HepG2 (cell line): ENCODE results near the gene TNFSF9. TPM values are rescaled to one million over a fixed set of nuclear protein-coding genes. Genes with fewer than 3 reads are reported as not detected.

Experiments
- ARID4A ChIP-seq: sonication (generic); formaldehyde crosslinking; IDR thresholded peaks from 2 replicates; pipeline ENCODE4 v1.5.0; 2020; ENCODE audit warnings: mild to moderate bottlenecking, missing genetic modification reagents, borderline replicate concordance
- CEBPB ChIP-seq: IDR thresholded peaks from 2 replicates; pipeline ENCODE4 v1.6.1; 2011; ENCODE audit warnings: low read depth, low read length, improper control_type of control experiment, borderline replicate concordance
- CREB1 ChIP-seq, 2 experiments: fragments of 450-650 bp in 1 of 2; IDR thresholded peaks; 2 replicates each; pipeline ENCODE4 v1.6.1; 2016 to 2017; ENCODE audit warnings: control low read depth in 1 of 2, mild to moderate bottlenecking in 1 of 2, missing compliant biosample characterization in 1 of 2, missing genetic modification characterization in 1 of 2
- FOXK1 ChIP-seq: sonication (generic); formaldehyde crosslinking; IDR thresholded peaks from 2 replicates; pipeline ENCODE4 v1.4.0; 2020; ENCODE audit warnings: low read depth, missing genetic modification reagents, borderline replicate concordance
- MNT ChIP-seq: fragments of 450-650 bp; IDR thresholded peaks from 2 replicates; pipeline ENCODE4 v1.6.1; 2016
- MTA1 ChIP-seq: sonication (generic); formaldehyde crosslinking; IDR thresholded peaks from 2 replicates; pipeline ENCODE4 v1.4.0; 2020; ENCODE audit warnings: missing genetic modification reagents, mild to moderate bottlenecking, borderline replicate concordance
- PRMT3 ChIP-seq: sonication (generic); formaldehyde crosslinking; IDR thresholded peaks from 2 replicates; pipeline ENCODE4 v1.8.1; 2022; ENCODE audit warnings: low read depth, mild to moderate bottlenecking, moderate library complexity, missing genetic modification reagents, borderline replicate concordance
- THAP9 ChIP-seq: sonication (generic); formaldehyde crosslinking; IDR thresholded peaks from 2 replicates; pipeline ENCODE4; 2020; ENCODE audit warnings: missing genetic modification reagents, mild to moderate bottlenecking, borderline replicate concordance
- ZBTB49 ChIP-seq: sonication (generic); formaldehyde crosslinking; IDR thresholded peaks from 2 replicates; pipeline ENCODE4 v1.4.0; 2020; ENCODE audit warnings: missing genetic modification reagents, borderline replicate concordance
- ZNF253 ChIP-seq: sonication (generic); formaldehyde crosslinking; IDR thresholded peaks from 2 replicates; pipeline ENCODE4 v1.8.0; 2022; ENCODE audit warnings: mild to moderate bottlenecking, missing genetic modification reagents, borderline replicate concordance
- ZNF317 ChIP-seq: sonication (generic); formaldehyde crosslinking; IDR thresholded peaks from 2 replicates; pipeline ENCODE4 v1.5.0; 2020; ENCODE audit warnings: mild to moderate bottlenecking, missing genetic modification reagents
- ZNF777 ChIP-seq: sonication (generic); formaldehyde crosslinking; IDR thresholded peaks from 2 replicates; pipeline ENCODE4 v1.4.0; 2020; ENCODE audit warnings: missing genetic modification reagents
- polyA plus RNA-seq, 8 experiments: library from polyadenylated mRNA; depleted of rRNA in 3 of 8; stranded (reverse) in 7 of 8; unstranded in 1 of 8; fragments of >200 nt; fragmentation: Illumina TruSeq in 4 of 8; extraction: Trizol in 4 of 8; gene quantifications; 2 replicates each; pipeline versions ENCODE4 v1.2.1 to v1.2.3, GENCODE V29; 2011 to 2016; ENCODE audit warnings: low read depth in 4 of 8, missing spikeins in 1 of 8, mixed read lengths in 1 of 8; ENCODE audit not compliant: insufficient read depth in 1 of 8
- total RNA-seq, 5 experiments: library from RNA; depleted of rRNA; stranded (reverse); fragments of >200 nt; fragmentation: Illumina TruSeq; extraction: Trizol; gene quantifications; 2 replicates each; pipeline ENCODE4 v1.2.3, GENCODE V29; 2016; ENCODE audit warnings: low read depth in 1 of 5
- TF ChIP-seq, protein P1 (sequence below): sonication (generic); formaldehyde crosslinking; IDR thresholded peaks from 2 replicates; pipeline ENCODE4 v1.4.0; 2020; ENCODE audit warnings: missing genetic modification reagents

Gene TNFSF9
- total and polyA plus RNA-seq, 2 of the 13 experiments (the other 11 are each of a cell fraction or from before 2014, with no cell fraction given): 1.0 to 1.8 TPM

DNA sequence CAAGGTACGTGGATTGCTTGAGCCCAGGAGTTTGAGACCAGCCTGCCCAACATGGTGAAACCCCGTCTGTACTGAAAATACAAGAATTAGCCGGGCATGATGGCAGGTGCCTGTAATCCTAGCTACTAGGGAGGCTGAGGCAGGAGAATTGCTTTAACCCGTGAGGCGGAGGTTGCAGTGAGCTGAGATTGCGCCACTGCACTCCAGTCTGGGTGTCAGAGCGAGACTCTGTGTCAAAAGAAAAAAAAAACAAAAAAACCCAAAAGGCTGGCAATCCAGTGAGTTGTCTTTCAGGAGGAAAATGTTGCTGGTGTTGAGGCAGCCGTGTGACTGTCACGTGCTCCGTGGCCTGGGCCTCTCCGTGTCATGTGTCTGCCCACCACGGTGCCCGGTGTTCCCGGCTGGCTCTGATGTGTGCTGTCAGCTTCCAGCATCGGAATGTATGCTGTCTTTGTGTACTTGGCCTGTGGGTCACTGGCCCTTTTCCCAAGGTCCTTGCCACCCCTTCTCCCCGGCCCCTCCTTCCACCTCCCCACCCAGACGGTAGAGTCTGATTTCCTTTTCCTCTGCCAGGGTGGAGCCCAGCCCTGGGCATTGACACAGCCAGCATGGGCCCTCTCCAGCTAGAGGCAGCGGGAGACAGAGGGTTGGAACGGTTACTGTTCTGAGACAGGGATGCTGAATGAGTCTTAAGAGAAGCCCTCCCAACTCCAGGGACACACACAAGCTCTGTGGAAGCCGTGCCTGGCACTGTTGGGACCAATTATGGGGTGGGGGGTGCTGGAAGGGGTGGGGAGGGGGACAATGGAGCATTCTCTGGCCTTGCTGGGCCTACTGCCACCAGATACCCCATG is 21.5 kb upstream of the TNFSF9 start (continued):
- TF ChIP-seq MNT (peak; percentile 98), ZBTB49 (CRISPR knock-in tag) (no peak), ARID4A (CRISPR knock-in tag) (peak; percentile 49; the same call in 1 of the 2 replicates), ZNF777 (CRISPR knock-in tag) (no peak), FOXK1 (peak; percentile 67; the same call in 1 of the 2 replicates), PRMT3 (CRISPR knock-in tag) (no peak), CEBPB (no peak; the same call in 1 of the 2 replicates), ZNF253 (CRISPR knock-in tag) (no peak), ZNF317 (CRISPR knock-in tag) (no peak; the same call in 1 of the 2 replicates), CREB1 (IDR thresholded peaks at IDR 0.05) (0 out of 2 replicates have a peak, but pooled peaks have one; percentile 7), CREB1 (CRISPR knock-in tag; IDR thresholded peaks at IDR 0.05) (no peak), THAP9 (CRISPR knock-in tag) (no peak), MTA1 (peak; percentile 36; the same call in 1 of the 2 replicates)
- TF ChIP-seq, protein P1, sequence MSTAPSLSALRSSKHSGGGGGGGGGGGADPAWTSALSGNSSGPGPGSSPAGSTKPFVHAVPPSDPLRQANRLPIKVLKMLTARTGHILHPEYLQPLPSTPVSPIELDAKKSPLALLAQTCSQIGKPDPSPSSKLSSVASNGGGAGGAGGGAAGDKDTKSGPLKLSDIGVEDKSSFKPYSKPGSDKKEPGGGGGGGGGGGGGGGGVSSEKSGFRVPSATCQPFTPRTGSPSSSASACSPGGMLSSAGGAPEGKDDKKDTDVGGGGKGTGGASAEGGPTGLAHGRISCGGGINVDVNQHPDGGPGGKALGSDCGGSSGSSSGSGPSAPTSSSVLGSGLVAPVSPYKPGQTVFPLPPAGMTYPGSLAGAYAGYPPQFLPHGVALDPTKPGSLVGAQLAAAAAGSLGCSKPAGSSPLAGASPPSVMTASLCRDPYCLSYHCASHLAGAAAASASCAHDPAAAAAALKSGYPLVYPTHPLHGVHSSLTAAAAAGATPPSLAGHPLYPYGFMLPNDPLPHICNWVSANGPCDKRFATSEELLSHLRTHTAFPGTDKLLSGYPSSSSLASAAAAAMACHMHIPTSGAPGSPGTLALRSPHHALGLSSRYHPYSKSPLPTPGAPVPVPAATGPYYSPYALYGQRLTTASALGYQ (CRISPR knock-in tag): no peak
